Stimulated activated CD4-positive, alpha-beta T cell treated with anti-CD3 and anti-CD28 coated beads, Interleukin-1b, Interleukin-23, amount 100 ng/mL, for 24 hours (primary cell): ENCODE measurements around the gene DOCK4.

Experiments
- DNase-seq, 4 experiments: peaks; one replicate each; pipeline ENCODE4 v3.0.0-alpha.2; 2020; ENCODE audit warnings: low read depth in 4 of 4, low spot score in 1 of 4

The DOCK4 gene

GRCh38 chr7:112015146-112015545 lies 191.1 kb downstream of the DOCK4 start:
- no peak for DNase-seq

GRCh38 chr7:112014347-112014746 lies 191.9 kb downstream of the DOCK4 start:
- no peak for DNase-seq

DNA sequence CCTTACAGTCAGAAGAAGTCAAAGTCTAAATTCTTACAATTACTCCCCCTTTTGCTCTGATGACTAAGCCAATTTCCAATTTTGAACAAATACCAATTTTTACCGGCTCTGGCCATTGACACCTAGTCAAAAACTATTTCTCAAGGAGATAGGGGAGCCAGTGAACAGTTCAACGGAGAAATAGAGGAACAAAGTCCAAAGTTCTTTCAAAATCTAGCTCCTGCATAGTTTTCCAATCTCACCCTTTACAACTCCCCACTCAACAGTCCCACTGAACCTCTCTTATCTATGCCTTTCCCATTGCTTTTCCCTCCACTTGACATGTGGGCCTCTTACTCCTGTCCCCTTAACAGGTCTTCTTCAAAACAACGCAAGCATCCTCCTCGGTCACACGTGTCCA lies 192.9 kb downstream of the DOCK4 start:
- DNase-seq: no peak

DNA sequence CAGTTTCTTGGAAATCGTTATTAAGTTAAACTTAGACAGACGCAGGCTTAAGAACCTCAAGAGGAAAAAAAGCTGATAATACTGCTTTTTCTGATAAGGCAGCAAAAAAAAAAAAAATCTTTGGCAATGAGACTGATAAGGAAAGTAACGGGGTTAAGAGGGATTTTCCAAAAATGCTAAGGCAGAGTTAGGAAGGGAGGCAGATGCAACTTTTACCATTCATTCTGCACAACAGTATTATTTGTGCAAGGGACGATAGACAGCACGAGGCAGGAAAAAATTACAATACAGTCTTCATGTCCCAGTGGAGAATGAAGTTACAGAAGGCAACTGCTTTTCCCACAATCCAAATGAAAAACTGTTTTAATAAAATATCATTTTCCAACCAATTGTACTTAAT lies 194.0 kb downstream of the DOCK4 start:
- no peak for DNase-seq

- no peak for DNase-seq
Observed at GRCh38 chr7:112010994-112011393, 195.2 kb downstream of the DOCK4 start.

DNA sequence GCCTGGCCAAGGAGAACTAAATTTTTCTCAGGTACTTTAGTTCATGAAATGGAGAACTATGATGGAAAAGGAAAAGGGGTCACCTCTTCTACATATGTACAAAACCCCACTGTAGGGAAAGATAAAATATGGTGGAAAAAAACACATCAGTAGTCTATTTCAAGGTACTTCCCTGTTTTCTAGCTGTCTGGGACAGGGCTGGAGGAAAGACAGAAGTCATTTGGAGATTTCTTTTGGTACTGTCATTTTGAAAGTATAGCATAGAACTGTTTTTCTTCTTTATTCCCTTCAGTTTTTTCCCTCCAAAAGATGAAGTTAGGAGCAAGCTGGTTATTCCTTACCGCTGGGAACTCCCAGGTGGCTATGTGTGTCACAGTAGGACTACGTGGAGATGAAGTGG lies 196.1 kb downstream of the DOCK4 start:
- DNase-seq: no peak

DNA sequence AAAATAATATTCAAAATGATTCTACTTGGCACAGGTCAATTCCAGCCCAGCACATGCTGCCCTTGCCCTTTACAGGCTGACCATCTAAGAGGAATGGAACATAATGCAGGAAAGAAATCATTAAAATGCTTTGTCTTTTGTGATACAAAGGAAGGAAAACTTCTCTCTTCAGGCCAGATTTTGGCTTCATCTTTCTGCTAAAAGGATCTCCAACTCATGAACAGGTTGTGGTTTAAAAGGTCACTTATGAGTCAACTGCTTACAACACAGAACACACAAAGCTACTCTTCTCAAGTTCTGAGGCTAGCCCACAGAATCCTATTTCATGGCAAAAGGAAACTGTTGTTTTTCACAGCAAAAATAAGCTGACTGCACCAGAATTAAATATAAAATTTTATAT lies 197.1 kb downstream of the DOCK4 start:
- DNase-seq: no peak

- no peak for DNase-seq
Observed at GRCh38 chr7:112007185-112007584, 199.0 kb downstream of the DOCK4 start.

- no peak for DNase-seq
Observed at GRCh38 chr7:112006071-112006470, 200.1 kb downstream of the DOCK4 start.

- DNase-seq: no peak
Observed at GRCh38 chr7:112005205-112005775, 200.9 kb downstream of the DOCK4 start.

DNA sequence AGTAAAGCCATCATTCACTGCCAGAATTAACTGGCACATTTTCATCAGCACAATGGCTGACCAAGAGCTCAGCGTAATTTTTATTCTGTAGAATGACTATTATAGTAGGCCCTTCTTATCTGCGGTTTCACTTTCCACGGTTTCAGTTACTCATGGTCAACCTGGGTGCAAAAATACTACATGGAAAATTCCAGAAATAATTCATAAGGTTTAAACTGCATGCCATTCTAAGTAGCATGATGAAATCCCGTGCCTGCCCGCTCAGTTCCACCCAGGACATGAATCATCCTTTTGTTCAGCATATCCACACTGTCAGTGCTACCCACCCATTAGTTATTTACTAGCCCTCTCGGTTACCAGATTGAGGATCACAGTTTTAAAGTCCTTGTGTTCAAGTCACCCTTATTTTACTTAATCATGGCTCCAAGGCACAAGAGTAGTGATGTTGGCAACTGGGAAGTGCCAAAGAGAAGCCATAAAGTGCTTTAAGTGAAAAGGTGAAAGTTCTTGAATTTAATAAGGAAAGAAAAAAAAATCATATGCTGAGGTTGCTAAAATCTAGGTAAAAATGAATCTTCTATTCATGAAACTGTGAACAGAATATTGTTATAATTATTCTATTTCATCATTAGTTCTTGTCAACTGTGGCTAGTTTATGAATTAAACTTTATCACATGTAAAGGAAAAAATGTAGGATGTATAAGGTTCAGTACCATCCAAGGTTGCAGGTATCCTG lies 204.9 kb downstream of the DOCK4 start:
- DNase-seq: no peak

- DNase-seq: no peak
Observed at GRCh38 chr7:111998326-111998725, 207.9 kb downstream of the DOCK4 start.

GRCh38 chr7:111997546-111997945 lies 208.7 kb downstream of the DOCK4 start:
- no peak for DNase-seq

DNA sequence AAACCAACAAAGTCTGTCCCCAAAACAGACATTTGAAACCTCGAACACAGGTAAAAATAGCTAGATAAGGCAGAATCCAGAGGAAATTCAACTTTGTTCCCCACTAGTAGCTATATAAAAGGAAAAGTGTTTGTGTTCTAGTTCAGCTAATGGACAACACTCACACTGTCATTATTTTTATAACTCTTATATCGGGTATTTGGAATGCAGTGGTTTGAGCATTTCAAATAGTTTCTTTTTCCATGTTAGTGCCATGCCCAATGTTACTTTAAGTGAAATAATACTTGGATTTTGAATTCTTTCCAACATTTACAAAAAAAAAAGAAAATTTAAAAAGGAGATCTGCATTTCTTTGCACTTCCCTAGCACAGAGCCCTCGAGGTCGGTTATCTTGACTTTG lies 213.6 kb downstream of the DOCK4 start:
- no peak for DNase-seq

GRCh38 chr7:111990643-111991042 lies 215.6 kb downstream of the DOCK4 start:
- DNase-seq: no peak

- DNase-seq: no peak
Observed at GRCh38 chr7:111987886-111988285, 218.3 kb downstream of the DOCK4 start.

GRCh38 chr7:111987115-111987826 lies 218.9 kb downstream of the DOCK4 start:
- no peak for DNase-seq

- no peak for DNase-seq
Observed at GRCh38 chr7:111986601-111987000, 219.6 kb downstream of the DOCK4 start.

DNA sequence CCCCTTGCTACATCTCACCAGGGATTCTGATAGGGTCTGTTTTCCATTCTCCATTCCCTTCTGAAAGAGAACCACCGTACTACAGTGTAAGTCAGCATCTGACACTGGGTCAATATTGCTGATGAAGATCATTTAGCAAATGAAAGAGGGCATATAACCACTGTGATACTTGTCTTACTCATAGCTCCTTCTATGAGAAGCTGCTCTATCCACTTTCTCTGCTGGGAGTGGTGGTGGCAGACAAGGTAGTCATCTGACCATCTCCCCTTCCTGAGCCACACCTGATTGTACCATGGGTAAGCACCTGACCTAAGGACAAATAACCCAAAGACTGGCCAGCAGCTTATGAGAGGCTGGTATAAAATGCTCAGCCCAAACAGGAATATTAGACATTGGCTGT lies 220.4 kb downstream of the DOCK4 start:
- no peak for DNase-seq

- no peak for DNase-seq
Observed at GRCh38 chr7:111982804-111983203, 223.4 kb downstream of the DOCK4 start.

GRCh38 chr7:111982133-111982532 lies 224.1 kb downstream of the DOCK4 start:
- no peak for DNase-seq

DNA sequence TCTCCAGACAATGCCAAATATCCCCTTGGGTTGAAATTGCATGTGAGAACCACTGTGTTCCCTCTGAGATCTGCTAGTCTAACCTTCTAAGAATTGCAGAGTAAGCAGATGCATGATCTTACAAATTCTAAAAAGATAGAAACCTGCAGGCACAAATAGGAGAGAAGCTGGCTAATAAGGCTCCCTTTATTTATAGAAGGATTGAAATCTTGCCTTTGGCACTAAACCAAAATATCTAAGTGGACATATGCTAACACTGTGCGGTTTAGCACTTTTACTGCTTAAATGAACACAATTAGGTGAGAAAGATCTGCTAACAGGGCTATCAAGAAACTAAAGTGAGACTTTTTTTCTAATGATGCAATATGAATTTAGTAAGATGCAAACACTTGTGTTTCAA lies 225.5 kb downstream of the DOCK4 start:
- DNase-seq: no peak
